Breast epithelium (tissue), 3 donors: ENCODE data around the gene GINM1.

ENCODE experiments used
- CTCF ChIP-seq, 3 donors: fragments of 450-650 bp; IDR thresholded peaks; one replicate each; pipeline ENCODE4 v1.5.1; 2016 to 2017; ENCODE audit warnings: antibody characterized with exemption in 3 of 3, mild to moderate bottlenecking in 3 of 3, moderate library complexity in 3 of 3
- POLR2A ChIP-seq: fragments of 450-650 bp; IDR thresholded peaks from one replicate; pipeline ENCODE4 v1.6.1; 2016; ENCODE audit warnings: antibody characterized with exemption, mild to moderate bottlenecking, moderate library complexity

GRCh38 chr6:149560736-149561135 lies 5.4 kb upstream of the GINM1 start:
- peak in 1 of 3 donors; percentile 20 for TF ChIP-seq CTCF (IDR thresholded peaks at IDR 0.05)
- no peak for TF ChIP-seq POLR2A
